GM18499 (cell line): ENCODE results near the gene SCYGR1.
"Not testable (repeated sequence)": the region's sequence is repeated elsewhere in the genome, so short reads cannot be mapped to it uniquely, and the experiment has no call there.

ENCODE experiments used
- ATAC-seq: cut with Tn5 transposase; IDR thresholded peaks from one replicate; pipeline ENCODE4 v1.9.1; 2021; ENCODE audit warnings: moderate number of reproducible peaks; ENCODE audit not compliant: insufficient read depth, unreplicated experiment

Gene SCYGR1

DNA sequence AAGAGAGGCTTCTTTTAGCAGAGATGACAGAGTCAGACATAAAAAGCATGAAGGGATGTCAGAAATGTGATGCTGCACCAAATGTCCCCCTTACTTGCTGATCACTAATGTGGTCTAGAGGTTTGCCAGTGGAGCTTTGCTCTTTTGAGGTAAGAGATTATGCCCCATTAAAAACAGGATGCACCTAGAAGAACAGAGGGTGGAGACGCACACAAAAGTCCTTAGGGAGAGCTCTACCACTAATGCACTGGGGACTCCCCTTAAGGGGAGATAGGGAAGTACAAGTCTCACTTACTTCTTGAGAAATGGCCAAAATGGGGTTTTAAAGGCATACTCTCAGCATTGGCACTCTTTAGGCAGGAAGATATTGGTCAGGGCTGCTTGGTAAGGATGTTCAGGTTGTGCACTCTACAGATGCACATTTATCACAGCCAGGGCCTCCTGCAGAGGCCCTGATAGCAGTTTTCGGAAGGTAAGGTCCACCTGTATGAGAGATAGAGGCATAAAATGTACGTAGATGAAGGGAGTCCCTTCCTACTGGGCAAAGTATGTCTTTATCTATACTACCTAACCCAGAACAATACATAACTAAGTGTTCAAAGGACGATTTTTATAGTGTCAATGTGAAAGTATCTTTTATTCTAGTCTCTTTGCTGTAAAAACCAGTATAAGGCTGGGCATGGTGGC lies 17.0 kb upstream of the SCYGR1 start:
- ATAC-seq: no peak

- no peak for ATAC-seq
Observed at GRCh38 chr2:227402959-227403358, 15.2 kb upstream of the SCYGR1 start.

GRCh38 chr2:227402321-227402720 lies 14.6 kb upstream of the SCYGR1 start:
- no peak for ATAC-seq

- no peak for ATAC-seq
Observed at GRCh38 chr2:227401550-227401949, 13.8 kb upstream of the SCYGR1 start.

DNA sequence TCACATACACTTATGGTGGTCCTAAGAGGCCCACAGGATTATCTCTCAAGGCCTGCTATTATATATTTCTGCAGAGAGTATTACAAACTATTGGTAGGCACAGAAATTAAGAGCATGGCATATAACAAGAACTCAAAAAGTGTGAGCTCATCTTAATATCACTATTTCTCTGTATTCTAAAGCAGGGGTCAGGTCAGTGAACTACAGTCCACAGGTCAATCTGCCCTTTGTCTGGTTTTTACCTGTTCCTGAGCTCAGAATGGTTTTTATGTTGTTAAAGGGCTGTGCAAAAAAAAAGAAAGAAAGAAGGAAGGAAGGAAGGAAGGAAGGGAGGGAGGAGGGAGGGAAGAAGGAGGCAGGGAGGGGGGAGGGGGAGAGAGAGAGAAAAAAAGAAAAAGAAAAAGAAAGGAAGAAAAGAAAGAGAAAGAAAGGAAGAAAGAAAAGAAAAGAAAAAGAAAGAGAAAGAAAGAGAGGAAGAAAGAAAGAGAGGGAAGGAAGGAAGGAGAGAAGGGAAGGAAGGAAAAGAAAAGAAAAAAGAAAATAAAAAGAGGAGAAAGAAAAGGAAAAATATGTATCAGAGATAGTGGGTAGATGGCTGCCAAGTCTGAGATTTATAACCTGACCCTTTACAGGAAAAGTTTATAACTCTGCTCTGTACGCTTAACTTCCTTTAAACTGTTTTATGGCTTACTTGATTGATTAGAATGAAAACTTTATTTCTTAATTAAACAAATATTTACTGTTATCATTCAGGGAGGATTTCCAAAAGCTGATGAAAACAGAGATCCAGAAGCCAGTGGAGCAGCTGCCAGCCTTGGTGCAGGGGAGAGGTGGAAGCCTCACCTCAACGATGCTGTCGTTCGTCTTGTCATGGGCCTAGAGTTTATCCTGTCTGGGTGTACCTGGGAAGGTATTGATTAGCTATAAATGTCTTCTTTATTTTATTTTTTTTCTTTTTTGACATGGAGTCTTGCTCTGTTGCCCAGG lies 11.2 kb upstream of the SCYGR1 start:
- no peak for ATAC-seq

GRCh38 chr2:227397562-227397961 lies 9.8 kb upstream of the SCYGR1 start:
- no peak for ATAC-seq

GRCh38 chr2:227395556-227395955 lies 7.8 kb upstream of the SCYGR1 start:
- no peak for ATAC-seq

- no peak for ATAC-seq
Observed at GRCh38 chr2:227394401-227394800, 6.7 kb upstream of the SCYGR1 start.

GRCh38 chr2:227390468-227391256 lies 2.9 kb upstream of the SCYGR1 start:
- ATAC-seq: no peak

GRCh38 chr2:227389661-227390060 lies 1.9 kb upstream of the SCYGR1 start:
- no peak for ATAC-seq

GRCh38 chr2:227389231-227389630 lies 1.5 kb upstream of the SCYGR1 start:
- no peak for ATAC-seq

GRCh38 chr2:227388537-227389011 lies 825 bp upstream of the SCYGR1 start:
- no peak for ATAC-seq

DNA sequence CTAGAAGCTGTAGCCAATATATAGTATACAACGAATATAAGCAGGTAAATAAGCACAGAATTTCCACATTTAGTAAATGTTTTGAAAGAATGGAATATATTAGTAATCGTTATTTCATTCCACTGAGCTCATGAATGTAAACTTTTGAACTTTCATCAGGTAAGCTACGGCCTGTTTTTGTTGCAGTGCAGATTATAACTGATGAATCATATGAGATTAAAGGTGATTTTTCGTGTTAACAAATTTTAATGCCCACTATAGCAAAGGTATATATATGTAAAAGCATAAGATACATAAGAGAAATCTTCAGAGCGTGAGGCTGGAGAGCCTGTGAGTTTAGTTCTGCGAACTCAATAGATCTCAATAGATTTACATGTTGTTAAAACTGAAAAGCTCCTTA lies 1.1 kb downstream of the SCYGR1 start:
- ATAC-seq: no peak

DNA sequence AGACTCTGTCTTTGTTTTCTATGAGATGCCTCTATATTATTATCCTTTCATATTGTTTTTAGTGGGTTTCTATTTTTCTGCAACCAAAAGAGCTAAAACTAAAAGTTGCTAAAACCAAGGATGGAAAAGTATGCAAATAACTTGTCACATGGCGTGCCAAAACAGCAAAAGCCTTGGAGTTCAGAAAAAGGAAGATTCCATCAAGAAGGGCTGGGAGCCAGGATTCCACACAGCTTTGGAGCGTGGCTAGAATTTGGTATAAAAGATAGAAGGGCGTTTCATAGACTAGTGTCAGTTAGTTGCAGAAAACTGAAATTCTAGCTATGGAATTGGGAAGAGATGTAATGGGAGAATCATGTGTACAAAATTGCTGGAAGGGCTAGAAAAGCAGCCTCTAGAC lies 4.1 kb downstream of the SCYGR1 start:
- no peak for ATAC-seq

DNA sequence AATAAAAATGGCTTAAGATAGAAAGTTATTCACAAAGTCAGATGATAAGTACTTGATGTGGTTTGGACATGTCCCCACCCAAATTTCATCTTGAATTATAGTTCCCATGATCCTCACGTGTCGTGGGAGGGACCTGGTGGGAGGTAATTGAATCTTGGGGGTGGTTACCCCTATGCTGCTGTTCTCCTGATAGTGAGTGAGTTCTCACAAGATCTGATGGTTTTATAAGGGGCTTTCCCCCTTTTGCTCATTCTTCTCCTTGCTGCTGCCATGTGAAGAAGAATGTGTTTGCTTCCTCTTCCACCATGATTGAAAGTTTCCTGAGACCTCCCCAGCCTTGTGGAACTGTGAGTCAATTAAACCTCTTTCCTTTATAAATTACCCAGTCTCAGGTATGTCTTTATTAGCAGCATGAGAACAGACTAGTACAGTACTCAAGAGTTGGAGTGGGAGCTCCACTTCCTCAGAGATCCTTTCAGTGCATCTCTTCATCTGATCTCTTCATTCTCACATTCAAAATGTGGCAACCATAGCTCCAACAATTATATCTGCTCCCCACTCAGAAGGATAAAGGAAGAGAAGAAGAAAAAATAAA lies 5.4 kb downstream of the SCYGR1 start:
- ATAC-seq: not testable (repeated sequence)

DNA sequence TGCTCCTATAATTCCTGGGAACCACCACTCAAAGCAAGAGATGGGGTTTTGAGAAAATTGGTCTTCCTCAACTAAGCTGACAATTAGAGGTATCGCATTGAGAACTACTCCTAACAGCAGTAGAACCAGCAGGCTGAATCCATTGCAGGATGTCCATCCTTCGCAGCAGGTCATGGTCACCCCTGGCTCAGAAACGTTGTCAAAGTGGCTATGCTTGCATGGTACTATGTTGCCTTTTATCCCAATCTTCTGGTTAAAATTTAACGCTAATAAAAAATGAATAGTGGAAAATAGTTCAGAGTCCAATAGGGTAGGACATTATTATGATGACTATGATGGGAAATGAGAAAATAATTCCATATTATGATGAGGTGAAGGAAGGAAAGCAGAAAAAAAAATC lies 8.7 kb downstream of the SCYGR1 start, which contains the start of gene TM4SF20:
Gene TM4SF20, minus strand, starts transcription at position 212 of the 400 bp plus-strand sequence. Its CDS starts 38 bp downstream, at position 174.
- no peak for ATAC-seq

DNA sequence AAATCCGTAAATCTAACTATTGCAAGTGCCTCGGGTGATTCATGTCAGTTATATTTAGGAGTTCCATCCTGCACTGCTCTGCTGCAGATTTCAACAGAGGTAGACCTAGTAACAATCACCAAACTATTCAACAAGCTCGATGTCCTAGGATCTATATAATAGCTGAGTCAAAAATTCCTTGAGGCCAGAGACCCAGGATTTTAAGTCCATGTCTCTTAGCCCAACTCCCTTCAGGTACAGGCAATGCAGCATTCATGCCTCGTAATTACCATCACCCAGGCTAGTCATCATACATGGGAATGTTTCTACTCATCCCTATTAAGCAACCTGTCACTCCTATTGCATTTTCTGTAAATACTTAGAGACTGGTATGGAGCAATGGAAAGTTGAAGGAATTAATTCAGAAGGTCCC lies 9.4 kb downstream of the SCYGR1 start:
- ATAC-seq: no peak

DNA sequence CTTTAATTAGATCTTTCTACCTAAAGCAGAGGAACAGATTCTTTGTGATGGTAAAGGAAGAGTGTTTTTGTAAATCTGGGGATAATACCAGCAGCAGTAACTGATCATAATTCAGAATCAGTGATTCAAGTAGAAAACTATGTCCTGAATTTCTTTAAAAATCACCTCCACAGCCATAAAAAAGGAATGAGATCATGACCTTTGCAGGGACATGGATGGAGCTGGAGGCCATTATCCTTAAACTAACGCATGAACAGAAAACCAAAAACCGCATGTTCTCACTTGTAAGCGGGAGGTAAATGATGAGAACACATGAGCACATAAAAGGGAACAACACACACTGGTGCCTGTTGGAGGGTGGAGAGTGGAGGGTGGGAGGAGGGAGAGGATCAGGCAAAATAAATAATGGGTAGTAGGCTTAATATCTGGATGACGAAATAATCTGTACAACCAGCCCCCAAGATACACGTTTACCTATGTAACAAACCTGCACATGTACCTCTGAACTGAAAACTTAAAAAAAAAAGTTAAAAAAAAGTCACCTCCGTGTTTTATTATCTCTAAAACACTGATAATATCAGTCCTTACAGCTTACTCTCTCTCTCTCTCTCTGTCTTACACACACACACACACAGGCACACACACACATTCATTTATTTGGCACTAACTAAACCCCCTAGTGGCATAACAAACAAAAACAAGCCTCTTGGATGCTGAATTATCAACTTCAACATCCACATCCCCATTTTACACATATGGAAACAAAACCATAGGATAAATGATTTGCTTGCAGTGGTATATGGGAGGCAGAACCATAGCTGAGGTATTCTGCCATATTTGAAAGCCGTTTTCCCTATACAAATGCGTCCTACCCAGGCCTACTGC lies 10.0 kb downstream of the SCYGR1 start:
- no peak for ATAC-seq
